Muscle of leg (tissue), 11 donors: ENCODE measurements around the gene ARMH4. TPM values are rescaled to one million over a fixed set of nuclear protein-coding genes. Genes with fewer than 3 reads are reported as not detected.
A peak's percentile ranks its signal among the peaks of the same experiment; 100 is the strongest.

Experiments
- DNase-seq: peaks from one replicate; pipeline ENCODE4 v3.0.0; 2013
- H3K27ac ChIP-seq: one replicate; pipeline ENCODE4 v1.5.1; 2013; ENCODE audit warnings: mild to moderate bottlenecking, low read length, control low read depth
- H3K27me3 ChIP-seq: one replicate; pipeline ENCODE4 v1.6.1; 2013; ENCODE audit warnings: low read length; ENCODE audit not compliant: control insufficient read depth, insufficient read depth
- H3K36me3 ChIP-seq: one replicate; pipeline ENCODE4 v1.6.1; 2013; ENCODE audit warnings: low read length; ENCODE audit not compliant: control insufficient read depth, insufficient read depth
- H3K4me1 ChIP-seq: one replicate; pipeline ENCODE4 v1.6.1; 2013; ENCODE audit warnings: low read length; ENCODE audit not compliant: control insufficient read depth, insufficient read depth
- H3K4me3 ChIP-seq: one replicate; pipeline ENCODE4 v1.5.1; 2013; ENCODE audit warnings: low read length, control low read depth
- H3K9me3 ChIP-seq: replicated peaks from 2 replicates; pipeline ENCODE4 v1.6.1; 2013; ENCODE audit warnings: low read depth, low read length; ENCODE audit not compliant: control insufficient read depth
- WGBS: methylation state at CpG from one replicate; pipeline ENCODE4 v1.1.5; 2013; ENCODE audit warnings: missing lambda C conversion rate; ENCODE audit not compliant: insufficient coverage; 5-methylcytosine and 5-hydroxymethylcytosine counted together
- polyA plus RNA-seq, 8 donors: library from polyadenylated mRNA; unstranded; fragments of 120-200 nt; gene quantifications; one replicate each; pipeline versions ENCODE4 v1.2.1 to v1.2.3, GENCODE V29; 2013; ENCODE audit warnings: inconsistent platforms in 1 of 8, low replicate concordance in 1 of 8; ENCODE audit not compliant: insufficient read length in 8 of 8, insufficient read depth in 1 of 8
- total RNA-seq: library from RNA; stranded (reverse); fragments of 120-200 nt; gene quantifications from one replicate; pipeline ENCODE4 v1.2.4, GENCODE V29; 2013

Gene ARMH4
- total and polyA plus RNA-seq, 9 donors: 4.8 to 17.6 (median 8.8) TPM

DNA sequence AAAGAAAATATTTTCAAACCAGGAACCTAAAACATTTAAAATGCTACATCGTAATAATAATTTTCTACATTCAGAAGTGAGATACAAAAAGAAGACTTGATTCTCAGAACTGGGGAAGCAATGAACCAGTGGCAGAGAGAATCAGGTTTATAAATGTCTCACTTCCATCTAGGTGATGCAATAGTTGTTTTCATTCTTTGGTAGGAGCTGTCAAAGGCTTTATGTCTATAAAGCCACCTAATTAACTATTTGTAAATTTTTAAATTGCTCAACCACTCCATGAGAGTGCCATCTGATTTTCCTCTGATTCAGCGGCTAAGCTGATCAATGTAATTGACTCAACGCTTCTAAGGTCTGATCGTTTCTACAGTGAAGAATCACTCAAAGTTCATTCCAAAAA is 66.1 kb downstream of the ARMH4 start:
- Histone ChIP-seq H3K4me1 (peaks cover 3% of the 10 kb centered on the region), H3K9me3 (no peaks in the 10 kb centered on the region), H3K4me3 (no peak overlapping the region), H3K27ac (no peak overlapping the region), H3K36me3 (no peaks in the 10 kb centered on the region), H3K27me3 (no peaks in the 10 kb centered on the region)
- no CpG with 5 or more reads among the region's 4 CpGs for WGBS
- DNase-seq: no peak

DNA sequence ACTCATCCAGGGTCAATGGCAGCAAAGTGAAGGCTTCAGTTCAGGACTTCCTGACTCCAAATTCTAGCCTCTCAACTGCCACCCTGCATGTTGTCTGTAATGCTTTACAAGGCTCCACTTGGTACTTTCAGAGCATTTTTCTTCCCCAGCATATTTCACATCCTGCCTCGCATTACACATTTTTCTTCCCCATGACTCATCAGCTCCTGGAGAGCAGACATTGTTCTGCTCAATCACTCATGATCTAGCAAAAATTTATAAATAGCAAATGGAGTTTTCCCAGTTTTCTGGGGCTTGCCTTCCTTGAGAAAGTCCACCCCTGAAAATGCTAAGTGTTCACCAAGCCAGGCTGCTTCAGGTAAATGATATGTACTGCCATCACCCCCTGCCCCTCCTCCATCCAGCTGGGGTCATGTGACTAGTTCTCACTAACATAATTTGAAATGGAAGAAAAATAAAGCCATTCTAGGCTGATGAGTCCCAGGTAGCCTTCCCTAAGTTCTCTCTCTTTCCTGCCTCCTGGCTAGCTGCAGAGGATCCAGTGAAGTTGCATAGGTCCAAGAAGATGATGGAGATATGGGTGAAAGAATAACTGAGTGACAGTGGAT is 69.4 kb downstream of the ARMH4 start:
- no peaks in the 10 kb centered on the region for H3K9me3 ChIP-seq
- H3K4me3 ChIP-seq: no peak overlapping the region
- no CpG with 5 or more reads among the region's 1 CpG for WGBS
- H3K36me3 ChIP-seq: no peaks in the 10 kb centered on the region
- H3K27me3 ChIP-seq: no peaks in the 10 kb centered on the region
- H3K4me1 ChIP-seq: peaks cover 3% of the 10 kb centered on the region
- no peak overlapping the region for H3K27ac ChIP-seq
- peak; percentile 62 for DNase-seq

DNA sequence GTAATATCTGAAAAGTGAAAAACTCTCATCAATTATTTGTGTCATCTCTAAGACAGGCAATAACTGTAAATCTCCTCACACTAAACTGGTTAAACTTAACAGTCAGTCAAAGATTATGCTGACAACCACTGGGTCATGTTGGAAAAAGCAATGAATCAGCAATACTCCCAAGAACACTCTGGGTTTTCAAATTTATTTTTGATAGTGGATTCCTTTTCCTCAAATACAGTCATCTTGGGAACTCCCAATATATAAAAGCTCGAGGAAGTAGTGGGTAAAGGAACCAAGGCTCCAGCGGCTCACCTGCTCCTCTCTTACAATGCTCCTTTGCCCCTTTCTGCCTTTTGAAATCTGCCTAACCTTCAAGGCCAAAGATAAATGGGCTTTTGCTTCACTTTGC is 70.0 kb downstream of the ARMH4 start:
- no peaks in the 10 kb centered on the region for H3K36me3 ChIP-seq
- H3K4me3 ChIP-seq: no peak overlapping the region
- peaks cover 3% of the 10 kb centered on the region for H3K4me1 ChIP-seq
- H3K9me3 ChIP-seq: no peaks in the 10 kb centered on the region
- no peaks in the 10 kb centered on the region for H3K27me3 ChIP-seq
- WGBS: 60% methylated on average over 1 of the region's 2 CpGs
- peak overlapping the region; percentile 17 for H3K27ac ChIP-seq
- DNase-seq: no peak

DNA sequence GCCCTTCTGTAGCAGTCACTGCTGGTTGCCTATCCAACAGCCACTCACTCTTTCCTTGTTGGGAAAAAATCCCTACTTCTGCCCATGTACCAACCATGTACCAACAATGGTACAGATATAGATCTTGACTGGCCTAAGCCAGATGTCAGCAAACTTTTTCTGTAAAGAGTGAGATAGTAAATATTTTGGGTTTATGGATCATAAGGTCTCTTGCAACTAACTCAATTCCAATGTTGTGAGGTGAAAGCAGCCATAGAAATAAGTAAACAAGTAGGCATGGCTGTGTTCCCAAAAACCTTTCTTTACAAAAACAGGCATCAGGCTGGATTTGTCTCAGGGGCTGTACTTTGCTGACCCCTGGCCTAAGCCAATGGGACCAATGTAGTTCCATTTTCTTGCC is 73.5 kb downstream of the ARMH4 start:
- DNase-seq: no peak
- no peaks in the 10 kb centered on the region for H3K27me3 ChIP-seq
- no peak overlapping the region for H3K4me3 ChIP-seq
- H3K9me3 ChIP-seq: no peaks in the 10 kb centered on the region
- no peak overlapping the region for H3K27ac ChIP-seq
- peaks cover 3% of the 10 kb centered on the region for H3K4me1 ChIP-seq
- no peaks in the 10 kb centered on the region for H3K36me3 ChIP-seq

DNA sequence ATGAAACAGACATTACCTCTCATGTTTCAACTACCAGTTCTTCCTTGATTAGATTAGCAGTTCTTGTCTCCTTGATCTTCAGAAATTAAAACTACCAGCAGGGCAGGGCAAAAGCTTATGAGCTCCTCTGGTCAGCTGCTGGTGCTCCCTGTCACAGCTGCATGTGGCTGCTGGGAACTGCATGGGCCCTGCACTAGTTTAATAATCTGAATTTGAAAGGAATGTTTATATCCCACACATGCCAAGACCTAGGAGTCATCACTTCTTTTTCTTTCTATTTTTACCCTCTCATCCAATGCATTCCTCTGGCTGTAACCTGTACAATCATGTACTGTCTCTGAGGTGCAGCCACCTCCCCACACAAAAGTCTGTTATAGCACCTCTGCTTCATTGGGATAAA is 73.9 kb downstream of the ARMH4 start:
- no peaks in the 10 kb centered on the region for H3K27me3 ChIP-seq
- no peak overlapping the region for H3K4me3 ChIP-seq
- H3K27ac ChIP-seq: no peak overlapping the region
- DNase-seq: no peak
- H3K36me3 ChIP-seq: no peaks in the 10 kb centered on the region
- peaks cover 3% of the 10 kb centered on the region for H3K4me1 ChIP-seq
- H3K9me3 ChIP-seq: no peaks in the 10 kb centered on the region

DNA sequence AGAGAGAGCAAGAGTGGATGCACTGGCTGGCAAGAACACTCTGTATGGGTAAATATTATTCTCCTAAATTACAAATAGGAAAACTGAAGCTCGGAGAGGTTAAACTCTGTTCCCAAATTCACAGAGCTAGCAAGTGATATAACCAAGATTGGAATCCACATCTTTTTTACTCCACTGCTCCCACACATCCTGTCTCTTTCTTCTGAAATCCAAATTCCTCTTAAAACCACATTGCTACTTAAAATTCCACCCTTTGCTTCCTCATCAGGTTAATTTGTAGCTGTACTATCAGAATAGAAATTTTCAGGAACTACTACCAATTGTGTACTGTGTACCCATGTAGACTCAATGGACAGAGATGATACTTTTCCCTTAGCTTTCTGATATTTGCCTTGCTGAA is 74.4 kb downstream of the ARMH4 start:
- H3K27me3 ChIP-seq: no peaks in the 10 kb centered on the region
- H3K4me1 ChIP-seq: peaks cover under 1% of the 10 kb centered on the region
- H3K36me3 ChIP-seq: no peaks in the 10 kb centered on the region
- no peak overlapping the region for H3K27ac ChIP-seq
- WGBS: no CpG with 5 or more reads among the region's 1 CpG
- no peak for DNase-seq
- no peak overlapping the region for H3K4me3 ChIP-seq
- H3K9me3 ChIP-seq: no peaks in the 10 kb centered on the region

DNA sequence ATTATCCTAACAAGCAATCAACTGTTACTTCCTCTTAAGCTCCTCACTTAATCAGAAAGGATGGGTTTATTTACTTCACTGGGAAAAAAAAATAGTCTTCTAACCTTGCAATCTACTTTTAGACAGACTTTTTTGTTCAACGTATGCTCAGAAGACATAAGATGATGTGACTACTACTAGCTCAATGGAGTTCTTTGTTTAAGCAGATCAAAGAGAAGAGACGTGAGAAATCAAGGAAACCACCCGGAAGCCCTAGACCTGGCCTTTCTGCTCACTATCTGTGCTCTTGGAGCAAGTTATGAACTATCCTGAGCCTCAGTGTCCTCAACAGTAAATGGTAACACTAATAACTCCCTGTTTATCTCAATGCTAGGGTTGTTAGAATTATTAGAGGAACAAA is 78.5 kb downstream of the ARMH4 start:
- DNase-seq: no peak
- no peaks in the 10 kb centered on the region for H3K36me3 ChIP-seq
- H3K27me3 ChIP-seq: no peaks in the 10 kb centered on the region
- H3K27ac ChIP-seq: no peak overlapping the region
- 80% methylated on average over 1 of the region's 3 CpGs for WGBS
- H3K4me1 ChIP-seq: no peaks in the 10 kb centered on the region
- H3K9me3 ChIP-seq: no peaks in the 10 kb centered on the region
- no peak overlapping the region for H3K4me3 ChIP-seq

DNA sequence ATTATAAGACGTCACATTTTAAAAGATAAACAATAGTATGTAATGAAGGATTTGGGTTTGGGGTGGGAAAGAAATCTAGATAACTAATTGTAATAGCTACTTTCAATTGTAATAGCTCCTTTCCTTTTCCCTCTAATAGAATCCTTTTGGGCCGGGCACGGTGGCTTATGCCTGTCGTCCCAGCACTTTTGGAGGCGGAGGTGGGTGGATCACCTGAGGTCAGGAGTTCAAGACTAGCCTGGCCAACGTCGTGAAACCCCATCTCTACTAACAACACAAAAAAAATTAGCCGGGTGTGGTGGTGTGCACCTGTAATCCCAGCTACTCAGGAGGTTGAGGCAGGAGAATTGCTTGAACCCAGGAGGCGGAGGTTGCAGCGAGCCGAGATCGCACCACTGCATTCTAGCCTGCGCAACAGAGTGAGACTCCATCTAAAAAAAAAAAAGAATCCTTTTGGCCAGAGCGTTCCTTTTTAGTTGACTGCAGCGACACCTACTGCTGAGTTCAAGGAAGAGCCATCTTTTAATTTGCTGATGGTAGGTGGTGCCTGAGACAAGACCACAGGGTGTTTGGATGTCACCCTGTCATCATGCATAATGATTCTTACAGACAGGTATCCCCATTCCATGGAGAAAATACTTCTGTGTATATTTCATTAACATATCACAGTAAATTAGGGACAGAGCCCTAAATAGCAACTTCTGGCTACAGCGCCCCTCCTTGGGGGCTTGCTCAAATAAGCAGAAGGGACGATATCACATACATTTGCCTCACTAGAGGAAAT is 79.5 kb downstream of the ARMH4 start:
- H3K27ac ChIP-seq: no peak overlapping the region
- no peaks in the 10 kb centered on the region for H3K4me1 ChIP-seq
- no peaks in the 10 kb centered on the region for H3K27me3 ChIP-seq
- no peak overlapping the region for H3K4me3 ChIP-seq
- DNase-seq: peak; percentile 74
- WGBS: 0% methylated on average over 5 of the region's 17 CpGs
- no peaks in the 10 kb centered on the region for H3K9me3 ChIP-seq
- H3K36me3 ChIP-seq: no peaks in the 10 kb centered on the region

DNA sequence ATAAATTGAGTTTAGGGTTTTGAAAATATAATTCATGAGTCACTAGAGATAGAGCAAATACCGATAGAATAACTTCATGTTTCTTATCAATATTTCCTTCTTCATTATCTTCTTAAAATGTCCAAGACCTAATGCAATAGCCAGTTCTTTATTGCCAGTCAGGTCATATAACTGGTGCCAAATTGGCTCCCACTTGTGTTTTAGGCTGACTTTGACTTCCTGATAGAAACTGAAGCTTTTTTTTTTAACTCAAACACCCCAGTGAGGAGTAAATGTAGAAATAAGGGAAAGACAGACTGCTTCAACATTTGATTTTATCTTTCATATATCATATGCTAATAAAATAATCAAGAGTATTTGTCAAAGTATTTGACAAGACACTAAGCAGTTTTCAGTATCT is 80.7 kb downstream of the ARMH4 start:
- Histone ChIP-seq H3K9me3 (no peaks in the 10 kb centered on the region), H3K4me1 (no peaks in the 10 kb centered on the region), H3K36me3 (no peaks in the 10 kb centered on the region), H3K27ac (no peak overlapping the region), H3K4me3 (no peak overlapping the region), H3K27me3 (no peaks in the 10 kb centered on the region)
- DNase-seq: peak; percentile 16
- 80% methylated on average over 1 of the region's 1 CpG for WGBS

DNA sequence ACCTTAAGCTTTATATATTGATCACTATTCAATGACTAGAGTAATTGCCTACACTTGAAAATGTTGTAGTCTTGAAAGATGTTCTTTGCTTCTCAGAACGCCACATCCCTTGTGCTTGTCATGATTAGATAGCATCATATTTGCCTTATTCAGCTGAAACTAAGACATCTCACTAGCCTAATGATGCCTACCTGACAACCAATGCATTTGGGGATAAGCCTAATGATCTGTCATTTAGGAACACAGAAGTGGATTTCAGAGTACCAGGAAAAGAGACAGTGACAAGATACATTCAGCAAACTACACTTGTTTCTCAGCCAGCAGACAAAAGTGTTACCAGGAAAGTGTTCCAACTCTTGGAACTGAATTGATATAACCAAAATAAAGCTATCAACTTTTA is 83.7 kb downstream of the ARMH4 start:
- DNase-seq: no peak
- no CpG with 5 or more reads among the region's 1 CpG for WGBS
- no peak overlapping the region for H3K4me3 ChIP-seq
- H3K27ac ChIP-seq: no peak overlapping the region
- no peaks in the 10 kb centered on the region for H3K9me3 ChIP-seq
- no peaks in the 10 kb centered on the region for H3K27me3 ChIP-seq
- H3K4me1 ChIP-seq: no peaks in the 10 kb centered on the region
- peaks cover 3% of the 10 kb centered on the region for H3K36me3 ChIP-seq

DNA sequence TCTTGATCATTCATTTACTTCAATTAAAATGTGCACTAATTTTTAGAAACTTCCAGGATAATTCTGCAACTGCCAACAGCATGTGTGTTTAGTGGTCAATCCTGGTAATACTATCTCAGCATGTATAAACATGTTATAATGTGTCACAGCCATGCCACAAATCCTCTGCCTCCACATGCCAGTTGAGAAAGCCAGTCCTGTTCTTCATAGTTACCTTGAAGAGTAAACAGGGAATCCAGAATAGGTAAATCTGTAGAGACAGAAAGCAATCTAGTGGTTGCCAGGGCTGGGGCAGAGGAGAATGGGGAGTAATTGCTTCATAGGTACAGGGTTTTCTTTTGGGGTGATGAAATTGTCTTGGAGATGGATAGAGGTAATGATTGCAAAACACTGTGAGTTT is 85.9 kb downstream of the ARMH4 start:
- no peak overlapping the region for H3K4me3 ChIP-seq
- H3K9me3 ChIP-seq: no peaks in the 10 kb centered on the region
- peaks cover 3% of the 10 kb centered on the region for H3K36me3 ChIP-seq
- no peaks in the 10 kb centered on the region for H3K27me3 ChIP-seq
- no peaks in the 10 kb centered on the region for H3K4me1 ChIP-seq
- no peak for DNase-seq
- no peak overlapping the region for H3K27ac ChIP-seq
